Progenitor cell of endocrine pancreas (in vitro differentiated cells): ENCODE results near the gene PELI3. TPM values are rescaled to one million over a fixed set of nuclear protein-coding genes. Genes with fewer than 3 reads are reported as not detected.

Experiments
- DNase-seq: peaks from one replicate; pipeline ENCODE4 v3.0.0; 2021; ENCODE audit warnings: low spot score; ENCODE audit not compliant: unreplicated experiment
- H3K27ac Mint-ChIP-seq: 2 replicates; pipeline ENCODE4 v1.8.0; 2021; ENCODE audit warnings: mild to moderate bottlenecking, moderate library complexity, mixed read lengths
- H3K27me3 Mint-ChIP-seq: 2 replicates; pipeline ENCODE4 v1.8.0; 2021; ENCODE audit warnings: mixed read lengths
- H3K36me3 Mint-ChIP-seq: 2 replicates; pipeline ENCODE4 v1.8.0; 2022; ENCODE audit warnings: mixed read lengths; ENCODE audit not compliant: insufficient read depth
- H3K4me1 Mint-ChIP-seq: 2 replicates; pipeline ENCODE4 v1.8.0; 2021; ENCODE audit warnings: low read depth, mixed read lengths
- H3K4me3 Mint-ChIP-seq: 2 replicates; pipeline ENCODE4 v1.8.0; 2021; ENCODE audit warnings: low read depth, mild to moderate bottlenecking, moderate library complexity, mixed read lengths
- H3K9me3 Mint-ChIP-seq: 2 replicates; pipeline ENCODE4 v1.8.0; 2021; ENCODE audit warnings: low read depth, mixed read lengths
- CTCF ChIP-seq: fragments of 200-600 bp; sonication (generic); IDR thresholded peaks from one replicate; pipeline ENCODE4 v1.5.0; 2021; ENCODE audit warnings: antibody characterized with exemption, mild to moderate bottlenecking; ENCODE audit not compliant: unreplicated experiment
- total RNA-seq: library from RNA; stranded (reverse); gene quantifications from 2 replicates; pipeline ENCODE4 v1.2.1, GENCODE V29; 2021

Gene PELI3
- total RNA-seq, 1 donor from 2014 or later: 17.8 TPM

GRCh38 chr11:66477263-66478201 is 10.8 kb downstream of the PELI3 start:
- Mint-ChIP-seq H3K4me1 (peaks cover 11% of the 10 kb centered on the region), H3K27me3 (no peaks in the 10 kb centered on the region), H3K36me3 (peaks cover 3% of the 10 kb centered on the region), H3K4me3 (peak overlapping the region; percentile 57), H3K9me3 (no peaks in the 10 kb centered on the region), H3K27ac (peak overlapping the region; percentile 52)
- TF ChIP-seq CTCF: no peak
- no peak for DNase-seq

GRCh38 chr11:66478729-66479393 is 12.2 kb downstream of the PELI3 start:
- peaks cover 11% of the 10 kb centered on the region for H3K4me1 Mint-ChIP-seq
- DNase-seq: no peak
- peak overlapping the region; percentile 97 for H3K27ac Mint-ChIP-seq
- peak; percentile 73 for TF ChIP-seq CTCF
- H3K27me3 Mint-ChIP-seq: no peaks in the 10 kb centered on the region
- H3K9me3 Mint-ChIP-seq: no peaks in the 10 kb centered on the region
- H3K36me3 Mint-ChIP-seq: peaks cover 4% of the 10 kb centered on the region
- peak overlapping the region; percentile 93 for H3K4me3 Mint-ChIP-seq

GRCh38 chr11:66479394-66480116 is 12.8 kb downstream of the PELI3 start:
- H3K27me3 Mint-ChIP-seq: no peaks in the 10 kb centered on the region
- peaks cover 4% of the 10 kb centered on the region for H3K36me3 Mint-ChIP-seq
- H3K4me1 Mint-ChIP-seq: peaks cover 11% of the 10 kb centered on the region
- TF ChIP-seq CTCF: no peak
- no peaks in the 10 kb centered on the region for H3K9me3 Mint-ChIP-seq
- no peak for DNase-seq
- peak overlapping the region; percentile 97 for H3K27ac Mint-ChIP-seq
- H3K4me3 Mint-ChIP-seq: peak overlapping the region; percentile 93

- Mint-ChIP-seq H3K36me3 (peaks cover 4% of the 10 kb centered on the region), H3K4me3 (peak within 1 kb of the TSS; percentile 93), H3K4me1 (peaks cover 11% of the 10 kb centered on the region), H3K9me3 (no peaks in the 10 kb centered on the region), H3K27ac (peak within 1 kb of the TSS; percentile 97), H3K27me3 (no peaks in the 10 kb centered on the region)
- TF ChIP-seq CTCF: no peak
- DNase-seq: peak; percentile 97
Observed at GRCh38 chr11:66480117-66480938, 13.6 kb downstream of the PELI3 start, which contains the start of gene DPP3. TSS of gene DPP3 (plus strand) at chr11:66480434. CDS start at chr11:66482201, 1,767 bp downstream.
